ENCODE results near the gene CPB1. TPM values are rescaled to one million over a fixed set of nuclear protein-coding genes. Genes with fewer than 3 reads are reported as not detected.

CPB1 gene
- total RNA-seq (2022; extraction: Qiagen RNA extraction), result not detected in 5 replicates

DNA sequence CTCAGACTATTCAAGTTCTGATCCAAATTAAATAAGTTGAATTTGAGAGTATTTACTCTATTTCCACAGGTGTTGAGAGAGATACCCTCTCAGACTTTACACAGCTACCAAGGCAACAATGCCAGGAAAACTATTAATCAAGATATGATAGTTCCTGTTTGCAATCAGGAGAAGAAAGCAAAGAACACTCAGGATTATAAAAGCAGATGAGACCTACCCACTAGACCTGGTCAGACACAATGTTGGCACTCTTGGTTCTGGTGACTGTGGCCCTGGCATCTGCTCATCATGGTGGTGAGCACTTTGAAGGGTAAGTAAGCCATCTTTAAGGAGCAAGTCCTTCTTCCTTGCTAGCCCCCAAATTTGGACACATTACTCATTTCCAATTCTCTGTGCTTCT is at the start of gene CPB1:
Gene CPB1 (plus strand): TSS at position 227 of the 400 bp plus-strand sequence. CDS start 13 bp downstream, at position 240.

DNA sequence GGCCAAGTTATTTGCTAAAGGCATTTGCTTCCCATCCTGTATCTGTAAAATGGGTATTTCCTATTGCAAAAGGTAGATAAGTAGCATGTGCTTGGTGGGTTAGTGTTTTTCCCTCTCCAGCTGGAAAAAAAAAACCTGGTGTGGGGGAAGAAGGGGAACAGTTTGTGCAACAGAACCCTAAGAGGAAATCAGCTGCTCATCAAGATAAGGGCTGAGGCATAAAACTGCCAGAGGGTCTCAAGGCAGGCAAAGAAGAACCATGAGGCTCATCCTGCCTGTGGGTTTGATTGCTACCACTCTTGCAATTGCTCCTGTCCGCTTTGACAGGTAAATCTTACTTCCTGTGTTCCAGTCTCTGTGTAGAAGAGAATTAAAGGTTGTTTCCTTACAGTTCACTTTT is 37.4 kb downstream of the CPB1 start, which contains the start of gene CPA3:
Gene CPA3 (plus strand): TSS at position 248 of the 400 bp plus-strand sequence. CDS start 12 bp downstream, at position 260.

Other genes starting within 250 kb of the CPB1 start
- gene AGTR1, start 129.9 kb upstream of the CPB1 start, total RNA-seq (2022; extraction: Qiagen RNA extraction), result 0.45 to 0.76 TPM (median 0.61 TPM) in 5 replicates
- not detected in 5 replicates for gene CPA3, start 37.5 kb downstream of the CPB1 start, total RNA-seq (2022; extraction: Qiagen RNA extraction)
- gene GYG1, start 163.7 kb downstream of the CPB1 start, total RNA-seq (2022; extraction: Qiagen RNA extraction), result 30.7 to 42.5 TPM (median 33.5 TPM) in 5 replicates